GM12872 (cell line): Measurements from ENCODE around the gene CFAP119.

Experiments
- CTCF ChIP-seq: IDR thresholded peaks from 3 replicates; pipeline ENCODE4 v1.5.1; 2011; ENCODE audit warnings: low read depth, mild to moderate bottlenecking, low read length, moderate library complexity; ENCODE audit not compliant: insufficient read depth

Gene CFAP119

GRCh38 chr16:30737794-30738648 lies 23.8 kb downstream of the CFAP119 start:
- no peak for TF ChIP-seq CTCF

GRCh38 chr16:30736995-30737793 lies 24.7 kb downstream of the CFAP119 start:
- no peak for TF ChIP-seq CTCF

- no peak for TF ChIP-seq CTCF
These were observed 30.5 kb downstream of the CFAP119 start for GRCh38 chr16:30731411-30731810.

GRCh38 chr16:30728899-30729672 lies 32.8 kb downstream of the CFAP119 start:
- TF ChIP-seq CTCF = no peak

GRCh38 chr16:30728321-30728720 lies 33.5 kb downstream of the CFAP119 start:
- no peak for TF ChIP-seq CTCF

- no peak for TF ChIP-seq CTCF
These were observed 36.5 kb downstream of the CFAP119 start for GRCh38 chr16:30725418-30725792.

- no peak for TF ChIP-seq CTCF
These were observed 37.0 kb downstream of the CFAP119 start for GRCh38 chr16:30724641-30725417.
